Stimulated activated CD8-positive, alpha-beta memory T cell treated with anti-CD3 and anti-CD28 coated beads, Interleukin-15, amount 100 ng/mL, for 1 hour (primary cell): ENCODE data around the gene DTX1.
A peak's percentile ranks its signal among the peaks of the same experiment; 100 is the strongest.

Experiments
- DNase-seq: peaks from one replicate; pipeline ENCODE4 v3.0.0-alpha.2; 2020; ENCODE audit warnings: low read depth

The DTX1 gene

DNA sequence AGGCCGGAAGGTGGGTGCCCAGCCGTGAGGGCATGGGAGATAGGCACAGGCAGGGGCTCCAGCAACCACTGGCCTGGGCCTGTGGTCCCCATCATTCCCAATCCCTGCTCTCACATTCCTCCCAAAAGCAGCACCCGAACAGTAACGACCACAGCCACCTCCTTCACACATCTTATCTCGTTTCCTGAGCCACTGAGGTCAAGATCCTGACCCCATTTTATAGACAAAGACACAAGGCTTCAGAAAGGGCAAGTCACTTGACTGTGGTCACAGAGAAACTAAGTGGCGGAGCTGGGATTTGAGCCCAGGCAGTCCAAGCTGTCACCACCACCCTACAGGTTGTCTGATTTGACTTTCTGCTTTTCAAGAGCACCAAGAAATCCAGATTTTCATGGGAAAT, 38.9 kb downstream of the DTX1 start:
- DNase-seq: no peak

DNA sequence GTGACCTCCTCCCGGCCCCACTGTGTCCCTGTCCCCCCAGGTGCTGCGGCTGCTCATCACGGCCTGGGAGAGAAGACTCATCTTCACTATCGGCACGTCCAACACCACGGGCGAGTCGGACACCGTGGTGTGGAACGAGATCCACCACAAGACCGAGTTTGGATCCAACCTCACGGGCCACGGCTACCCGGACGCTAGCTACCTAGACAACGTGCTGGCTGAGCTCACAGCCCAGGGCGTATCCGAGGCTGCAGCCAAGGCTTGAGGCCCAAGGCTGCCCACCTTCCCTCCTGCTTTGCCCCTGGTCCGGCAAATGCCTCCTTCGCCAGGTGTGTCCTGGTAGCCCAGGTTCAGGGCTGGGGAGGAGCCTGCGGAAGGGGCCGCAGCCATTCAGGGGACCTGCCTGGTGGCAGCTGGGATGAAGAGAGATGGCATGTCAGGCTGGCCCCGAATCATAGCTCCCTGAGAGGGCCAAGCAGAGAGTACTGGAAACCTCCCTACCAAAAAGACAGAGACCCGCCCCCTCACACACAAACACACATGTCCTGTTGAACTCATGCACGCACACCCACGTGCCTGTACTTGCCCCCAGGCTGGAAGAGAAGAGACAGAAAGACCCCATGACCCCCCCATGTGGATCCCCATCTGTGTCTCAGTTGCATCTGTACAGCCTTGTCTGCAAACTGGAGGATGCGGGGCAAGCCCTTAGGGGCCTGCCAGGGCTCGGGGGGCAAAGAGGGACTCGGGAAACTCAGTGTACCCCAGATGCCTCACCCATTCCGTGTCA, 40.3 kb downstream of the DTX1 start:
- DNase-seq: no peak

GRCh38 chr12:113097716-113098440, 41.3 kb downstream of the DTX1 start:
- no peak for DNase-seq

DNA sequence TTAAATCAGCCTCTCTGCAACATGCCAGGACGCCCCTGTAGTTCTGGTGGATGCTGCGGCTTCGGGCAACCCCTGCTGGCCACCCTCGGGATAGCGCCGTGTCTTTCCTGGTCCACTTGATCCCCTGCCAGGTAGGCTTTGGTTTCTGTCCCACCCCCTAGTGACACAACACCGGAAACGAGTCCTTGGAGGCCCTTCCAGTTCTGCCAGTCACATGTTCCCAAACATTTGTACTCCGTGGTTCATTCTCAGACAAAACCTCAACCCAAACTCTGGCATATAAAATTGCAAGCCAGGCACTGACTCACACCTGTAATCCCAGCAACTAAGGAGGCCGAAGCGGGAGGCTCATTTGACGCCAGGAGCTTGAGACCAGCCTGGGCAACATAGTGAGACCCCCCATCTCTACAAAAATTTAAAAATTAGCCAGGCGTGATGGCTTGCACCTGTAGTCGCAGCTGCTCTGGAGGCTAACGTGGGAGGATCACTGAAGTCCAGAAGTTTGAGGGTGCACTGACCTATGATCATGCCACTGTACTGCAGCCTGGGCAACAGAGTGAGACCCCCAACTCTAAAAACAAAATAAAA, 42.0 kb downstream of the DTX1 start:
- DNase-seq: peak; percentile 51

- DNase-seq: no peak
Measured at GRCh38 chr12:113099364-113099763, 42.8 kb downstream of the DTX1 start.

DNA sequence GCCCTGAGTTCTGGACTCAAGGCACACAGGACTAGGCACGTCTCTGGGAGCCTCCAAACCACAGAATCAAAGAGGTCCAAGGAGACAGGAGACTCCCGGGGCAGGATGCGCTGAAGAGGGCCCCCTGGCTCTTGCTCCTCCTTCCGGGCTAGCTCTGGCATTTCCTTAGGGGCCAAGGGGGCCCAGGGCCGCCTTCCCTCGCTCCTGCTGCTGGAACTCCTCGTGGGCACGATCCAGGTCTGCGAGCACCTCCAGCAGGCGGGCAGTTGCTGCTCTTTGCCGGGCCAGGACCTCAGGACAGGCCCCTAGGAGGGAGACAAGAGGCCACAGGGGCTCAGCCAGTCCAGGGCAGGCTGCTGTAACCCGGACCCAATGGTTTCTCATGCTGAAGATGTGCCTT, 43.2 kb downstream of the DTX1 start:
- DNase-seq: no peak

DNA sequence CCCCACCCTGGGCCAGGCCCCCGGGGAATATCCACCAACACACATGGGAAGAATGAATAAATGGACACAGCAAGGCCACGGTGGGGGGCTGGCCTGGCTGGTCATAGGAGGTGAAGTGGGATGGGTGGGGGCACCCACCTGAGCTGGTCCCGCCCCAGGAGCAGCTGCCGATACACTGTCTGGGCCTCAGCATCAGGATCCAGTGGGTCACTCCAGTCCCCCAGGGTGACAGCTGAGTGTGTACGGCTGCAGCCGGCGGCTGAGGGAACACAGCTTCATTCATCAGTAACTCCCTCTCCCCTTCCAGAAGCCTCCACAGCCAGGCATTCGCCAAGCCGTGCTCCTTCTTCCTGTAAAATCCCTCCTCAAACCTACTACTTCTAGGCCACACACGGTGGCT, 45.2 kb downstream of the DTX1 start:
- DNase-seq: no peak

DNA sequence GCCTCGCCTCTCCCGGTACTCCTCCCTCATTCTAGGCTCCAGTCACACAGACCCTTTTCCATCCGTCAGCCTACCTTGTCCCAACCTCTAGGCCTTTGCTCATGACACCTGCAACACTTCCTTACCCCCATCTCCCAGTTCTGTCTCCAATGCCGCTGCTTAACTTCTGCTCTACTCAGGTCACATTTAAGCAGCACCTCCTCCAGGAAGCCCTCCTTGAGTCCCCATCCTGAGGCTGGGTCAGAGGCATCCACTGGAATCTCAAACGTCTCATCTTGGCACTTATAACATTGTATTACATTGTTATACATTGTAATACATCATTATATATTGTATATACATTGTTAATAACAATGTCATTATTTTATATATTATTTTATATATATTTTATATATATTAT, 46.3 kb downstream of the DTX1 start:
- no peak for DNase-seq

DNA sequence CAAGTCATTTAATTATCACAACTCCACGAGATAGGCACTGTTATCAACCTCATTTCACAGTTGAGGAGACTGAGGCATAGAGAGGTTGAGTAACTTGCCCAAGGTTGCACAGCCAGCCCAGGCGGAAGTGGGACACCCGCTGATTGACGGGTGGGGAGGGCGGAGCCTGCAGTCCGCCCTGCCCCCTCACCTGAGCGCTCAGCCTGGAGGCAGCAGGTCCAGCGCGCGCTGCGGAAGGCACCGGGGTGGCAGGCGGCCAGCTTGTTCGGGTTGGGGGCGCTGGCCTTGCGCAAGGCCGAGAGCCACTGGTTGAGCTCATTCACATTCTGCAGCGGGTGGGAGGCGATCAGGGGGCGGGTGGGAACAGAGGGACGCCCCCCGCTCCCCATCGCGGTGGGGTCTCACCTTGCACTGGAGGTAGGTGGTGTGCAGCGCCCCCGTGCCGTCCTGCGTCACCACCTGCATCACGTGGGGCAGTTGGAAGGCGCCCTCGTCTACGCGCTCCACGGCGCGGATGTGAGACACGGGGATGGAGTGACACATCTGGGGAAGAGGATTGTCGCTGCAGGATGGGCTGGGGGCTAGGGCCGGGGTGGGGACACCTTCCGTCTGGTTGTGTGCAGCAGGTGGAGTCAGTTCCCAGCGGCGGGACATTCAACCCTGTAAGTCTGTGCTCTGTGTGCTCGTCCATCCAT, 47.4 kb downstream of the DTX1 start:
- DNase-seq: peak; percentile 22

DNA sequence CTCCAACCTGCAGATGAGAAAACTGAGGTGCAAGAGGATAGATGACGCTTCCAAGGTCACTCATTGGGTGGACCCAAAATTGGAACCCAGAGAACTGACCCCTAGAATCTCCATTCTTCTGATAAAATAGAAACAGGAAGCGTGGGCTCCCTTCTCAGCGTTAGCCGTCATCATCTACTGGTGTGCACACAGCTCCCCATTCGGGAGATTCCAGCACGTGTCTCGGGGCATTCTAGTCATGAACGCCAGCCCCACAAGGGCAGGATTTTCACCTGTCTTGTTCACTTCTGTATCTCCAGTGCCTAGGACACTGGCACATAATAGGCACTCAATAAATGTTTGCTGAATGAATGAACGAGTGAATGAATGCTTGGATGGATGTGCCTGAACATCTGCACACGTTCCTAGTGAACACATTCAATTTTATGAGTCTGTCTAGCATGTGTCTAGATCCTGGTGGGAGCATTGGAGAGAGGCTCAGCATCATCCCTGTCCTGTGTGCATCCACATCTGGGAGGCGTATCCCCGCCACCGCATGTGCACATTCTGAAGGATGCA, 48.5 kb downstream of the DTX1 start:
- no peak for DNase-seq

DNA sequence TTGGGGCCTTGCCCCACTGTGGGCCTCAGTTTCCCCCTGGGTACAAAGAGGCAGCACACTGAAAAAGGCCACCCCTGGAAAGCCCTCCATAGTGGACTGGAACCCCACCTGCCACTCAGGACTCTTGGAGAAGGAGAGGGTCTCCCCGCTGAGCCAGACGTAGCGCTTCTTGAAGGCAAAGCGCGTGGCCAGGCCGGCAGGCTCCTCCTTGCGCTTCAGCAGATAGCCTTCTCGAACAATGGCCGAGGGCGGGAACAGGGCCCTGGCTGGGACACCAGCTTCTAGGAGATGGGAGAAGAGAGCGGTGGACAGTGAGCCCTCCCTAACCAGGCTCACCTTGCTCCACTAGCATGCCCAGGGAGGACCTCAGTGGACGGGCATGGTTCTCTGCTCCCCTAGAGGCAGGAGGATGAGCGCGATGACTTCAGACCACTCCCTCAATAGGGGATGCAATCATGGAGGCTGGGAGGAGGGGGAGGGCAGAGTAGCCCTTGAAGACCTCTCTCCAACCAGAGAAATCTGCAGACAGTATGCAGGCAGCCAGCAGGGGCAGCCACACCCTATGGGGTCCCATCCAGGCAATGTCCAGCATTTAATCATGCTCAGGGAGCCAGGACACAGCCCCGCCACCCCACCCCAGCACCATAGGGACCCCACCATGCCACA, 49.2 kb downstream of the DTX1 start:
- no peak for DNase-seq

- no peak for DNase-seq
Measured at GRCh38 chr12:113106361-113106760, 49.8 kb downstream of the DTX1 start.

DNA sequence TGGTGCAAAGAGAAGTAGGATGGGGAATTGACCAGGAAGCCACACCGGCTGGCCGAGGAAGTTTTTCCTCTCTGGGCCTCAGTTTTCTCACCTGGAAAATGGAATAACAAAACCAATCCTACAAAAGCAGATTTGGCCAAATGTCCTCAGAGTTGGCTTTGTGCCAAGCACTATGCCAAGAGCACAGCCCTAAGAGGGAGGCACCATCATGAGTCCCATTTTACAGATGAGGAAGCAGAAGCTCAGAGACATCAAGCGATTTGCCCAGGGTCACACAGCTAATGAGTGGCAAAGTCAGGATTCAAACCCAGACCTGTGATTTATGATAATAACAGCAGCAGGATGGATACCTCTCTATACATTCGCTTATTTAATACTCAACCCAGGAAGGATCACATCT, 51.8 kb downstream of the DTX1 start:
- no peak for DNase-seq

- no peak for DNase-seq
Measured at GRCh38 chr12:113109360-113109759, 52.8 kb downstream of the DTX1 start.

DNA sequence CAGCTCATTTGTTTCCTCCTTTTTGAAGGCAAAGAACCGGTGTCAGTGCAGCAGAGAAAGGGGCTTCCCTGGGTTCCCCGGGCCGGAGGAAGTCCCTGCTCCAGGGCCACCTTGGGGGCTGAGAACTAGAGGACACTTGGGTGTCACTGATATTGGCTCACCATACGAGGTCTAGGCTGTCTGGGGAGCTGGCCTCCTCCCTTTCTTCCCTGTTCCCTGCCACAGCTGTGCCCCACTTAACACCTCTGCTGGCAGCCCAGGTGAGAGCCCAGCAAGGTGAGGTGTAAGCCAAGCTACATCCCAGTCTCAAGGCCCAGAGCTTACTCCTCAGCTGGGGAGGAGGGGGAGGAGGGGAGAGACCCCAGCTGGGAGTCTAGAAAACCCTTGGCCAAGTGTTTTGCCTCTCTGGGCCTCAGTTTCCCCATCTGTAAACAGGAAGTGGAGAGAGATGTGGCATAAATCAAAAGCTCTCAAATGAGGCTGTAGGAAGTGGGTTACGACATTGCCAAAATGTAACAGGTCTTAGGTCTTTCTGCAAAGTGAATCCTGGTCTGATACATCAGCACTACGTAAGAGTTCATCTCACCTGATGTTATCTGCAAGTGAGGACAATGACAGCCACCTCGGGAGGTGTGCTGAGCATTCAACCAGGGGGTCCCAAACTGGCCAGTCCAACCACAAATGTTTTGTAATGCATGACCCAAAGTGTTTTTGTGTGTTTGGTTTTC, 53.5 kb downstream of the DTX1 start:
- no peak for DNase-seq

DNA sequence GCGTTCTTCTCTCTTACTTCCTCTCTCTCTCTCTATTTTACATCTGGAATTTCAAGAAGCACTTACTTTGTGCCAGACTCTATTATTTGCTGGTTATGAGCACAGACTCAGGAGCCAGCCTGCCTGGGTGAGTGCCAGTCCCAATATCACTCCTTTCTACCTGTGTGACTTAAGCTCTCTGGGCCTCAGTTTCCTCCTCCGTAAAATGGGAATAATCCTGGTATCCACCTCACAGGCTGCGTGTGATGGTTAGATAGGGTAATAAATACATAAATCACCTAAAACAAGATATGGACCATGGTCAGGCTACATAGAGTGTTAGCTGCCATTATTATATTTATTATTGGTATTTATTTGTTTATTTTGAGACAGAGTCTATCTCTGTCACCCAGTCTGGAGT, 54.7 kb downstream of the DTX1 start:
- no peak for DNase-seq

- DNase-seq: no peak
Measured at GRCh38 chr12:113112043-113112899, 55.7 kb downstream of the DTX1 start.

DNA sequence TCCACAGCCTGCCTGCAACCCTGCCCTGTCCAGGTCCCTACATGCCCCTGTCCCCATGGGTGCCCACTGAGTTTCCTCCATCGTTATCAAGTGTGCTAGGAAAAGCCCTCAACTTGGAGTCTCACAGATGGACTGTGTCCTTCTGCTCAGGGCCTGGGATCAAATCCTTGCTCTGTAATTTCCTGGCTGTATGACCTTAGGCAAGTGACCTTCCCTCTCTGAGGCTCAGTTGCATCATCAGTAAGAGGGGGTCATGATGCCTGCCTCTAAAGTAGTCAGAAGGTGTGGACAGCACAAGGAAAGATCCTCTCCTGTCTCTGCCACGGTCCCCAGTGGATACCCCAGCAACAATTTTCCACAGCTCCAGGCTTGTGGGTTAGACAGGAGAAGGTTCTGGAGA, 56.9 kb downstream of the DTX1 start:
- no peak for DNase-seq

DNA sequence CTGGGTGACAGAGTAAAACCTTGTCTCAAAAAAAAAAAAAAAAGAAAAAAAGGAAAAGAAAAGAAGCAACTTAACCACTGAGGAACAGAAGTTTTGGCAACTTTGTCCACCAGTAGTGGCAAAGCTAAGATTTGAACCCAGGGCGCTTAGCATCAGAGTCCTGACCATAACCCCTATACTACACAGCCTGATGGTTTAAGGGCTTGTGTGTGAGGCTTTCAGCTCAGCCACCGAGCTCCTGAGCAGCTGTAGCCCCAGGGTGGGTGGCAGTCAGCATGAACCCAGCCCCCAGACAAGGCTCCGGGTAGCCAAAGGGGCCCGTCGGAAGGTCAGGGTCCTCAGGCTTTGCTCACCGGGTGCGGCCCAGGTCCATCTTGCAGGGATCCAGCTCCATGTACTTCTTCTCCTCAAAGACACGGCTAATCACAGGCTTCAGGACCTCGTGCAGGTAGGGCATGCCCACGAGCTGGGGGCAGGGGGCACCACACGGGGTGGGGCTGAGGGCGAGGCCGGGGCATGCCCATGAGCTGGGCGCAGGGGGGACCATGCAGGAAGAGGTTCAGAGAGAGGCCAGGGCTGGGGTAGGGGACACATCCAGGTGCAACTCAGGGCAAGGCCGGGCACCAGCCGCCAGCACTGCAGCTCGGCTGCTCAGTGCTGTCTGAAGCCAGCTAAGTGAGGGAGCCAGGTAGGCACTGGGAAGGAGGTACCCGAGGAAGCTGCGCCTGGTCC, 58.1 kb downstream of the DTX1 start:
- no peak for DNase-seq
